Measurements from ENCODE around the gene POGK.

GRCh38 chr1:166852918-166853317, 13.6 kb downstream of the POGK start:
- TF ChIP-seq CTCF (IDR thresholded peaks at IDR 0.05 in 8 of 11, conservative IDR thresholded peaks at IDR 0.05 in 3 of 11) (no peak), POLR2A (IDR thresholded peaks at IDR 0.05) (no peak)
